GM23248 (cell line): ENCODE results near the gene ACER3.

Experiments used
- EZH2 ChIP-seq: fragments of 200-600 bp; sonication (generic); IDR thresholded peaks from 2 replicates; pipeline ENCODE4 v1.6.1; 2018; ENCODE audit warnings: antibody characterized with exemption, mild to moderate bottlenecking; ENCODE audit not compliant: insufficient read depth, poor library complexity, severe bottlenecking
- EZH2phosphoT487 ChIP-seq: fragments of 200-600 bp; sonication (generic); IDR thresholded peaks from 2 replicates; pipeline ENCODE4 v1.6.1; 2018; ENCODE audit warnings: antibody characterized with exemption, moderate library complexity, mild to moderate bottlenecking, low read depth; ENCODE audit not compliant: insufficient read depth

GRCh38 chr11:77047007-77047927 is 186.5 kb downstream of the ACER3 start:
- TF ChIP-seq EZH2, result no peak
- TF ChIP-seq EZH2phosphoT487, result no peak
